WERI-Rb-1 (cell line): Measurements from ENCODE around the gene TMA7B.

Source experiments
- DNase-seq: peaks from one replicate; pipeline ENCODE4 v3.0.0-alpha.2; 2020
- H3K27ac ChIP-seq: fragments of 250-450 bp; sonication (Bioruptor Pico); 2 replicates; pipeline ENCODE4 v1.5.1; 2020; ENCODE audit warnings: mild to moderate bottlenecking, moderate library complexity
- H3K27me3 ChIP-seq: fragments of 250-450 bp; sonication (Bioruptor Pico); 2 replicates; pipeline ENCODE4 v1.5.1; 2021; ENCODE audit warnings: mild to moderate bottlenecking, low read depth, moderate library complexity; ENCODE audit not compliant: insufficient read depth, severe bottlenecking
- H3K36me3 ChIP-seq: fragments of 250-450 bp; sonication (Bioruptor Pico); 2 replicates; pipeline ENCODE4 v1.5.1; 2020; ENCODE audit warnings: mild to moderate bottlenecking, moderate library complexity
- H3K4me3 ChIP-seq: 2 replicates; pipeline ENCODE4 v1.5.1; 2011; ENCODE audit warnings: low read depth, mild to moderate bottlenecking, control low read depth, low read length
- H3K9me3 ChIP-seq: fragments of 250-450 bp; sonication (Bioruptor Pico); 2 replicates; pipeline ENCODE4 v1.5.1; 2021; ENCODE audit warnings: mild to moderate bottlenecking, moderate library complexity; ENCODE audit not compliant: severe bottlenecking
- CTCF ChIP-seq: IDR thresholded peaks from 2 replicates; pipeline ENCODE4 v1.5.1; 2011; ENCODE audit warnings: low read depth, mild to moderate bottlenecking, control low read depth, inconsistent platforms, low read length

Gene TMA7B

GRCh38 chr22:39935116-39935515 is 25.1 kb upstream of the TMA7B start:
- TF ChIP-seq CTCF, result no peak
- Histone ChIP-seq H3K9me3 (no peaks in the 10 kb centered on the region), H3K4me3 (no peak overlapping the region), H3K27ac (no peak overlapping the region), H3K27me3 (no peaks in the 10 kb centered on the region), H3K36me3 (no peaks in the 10 kb centered on the region)
- no peak for DNase-seq

GRCh38 chr22:39935612-39936011 is 24.6 kb upstream of the TMA7B start:
- no peak for DNase-seq
- TF ChIP-seq CTCF, result peak; percentile 25; the same call in 1 of the 2 replicates
- Histone ChIP-seq H3K9me3 (no peaks in the 10 kb centered on the region), H3K4me3 (no peak overlapping the region), H3K27me3 (no peaks in the 10 kb centered on the region), H3K36me3 (no peaks in the 10 kb centered on the region), H3K27ac (no peak overlapping the region)

GRCh38 chr22:39936523-39937145 is 23.6 kb upstream of the TMA7B start:
- TF ChIP-seq CTCF, result no peak
- Histone ChIP-seq H3K36me3 (no peaks in the 10 kb centered on the region), H3K9me3 (no peaks in the 10 kb centered on the region), H3K27ac (no peak overlapping the region), H3K27me3 (no peaks in the 10 kb centered on the region), H3K4me3 (no peak overlapping the region)
- DNase-seq, result no peak

GRCh38 chr22:39937906-39938305 is 22.3 kb upstream of the TMA7B start:
- no peaks in the 10 kb centered on the region for H3K9me3 ChIP-seq
- no peaks in the 10 kb centered on the region for H3K27me3 ChIP-seq
- no peak for TF ChIP-seq CTCF
- no peak overlapping the region for H3K4me3 ChIP-seq
- DNase-seq, result no peak
- no peak overlapping the region for H3K27ac ChIP-seq
- H3K36me3 ChIP-seq, result no peaks in the 10 kb centered on the region

GRCh38 chr22:39938509-39939111 is 21.6 kb upstream of the TMA7B start:
- Histone ChIP-seq H3K4me3 (no peak overlapping the region), H3K27me3 (no peaks in the 10 kb centered on the region), H3K27ac (no peak overlapping the region), H3K36me3 (no peaks in the 10 kb centered on the region), H3K9me3 (no peaks in the 10 kb centered on the region)
- TF ChIP-seq CTCF, result no peak
- no peak for DNase-seq

GRCh38 chr22:39939830-39940229 is 20.4 kb upstream of the TMA7B start:
- no peak for DNase-seq
- Histone ChIP-seq H3K27ac (no peak overlapping the region), H3K4me3 (no peak overlapping the region), H3K27me3 (no peaks in the 10 kb centered on the region), H3K9me3 (no peaks in the 10 kb centered on the region), H3K36me3 (no peaks in the 10 kb centered on the region)
- no peak for TF ChIP-seq CTCF
